GM12878 (cell line): ENCODE results near the gene GID8. TPM values are rescaled to one million over a fixed set of nuclear protein-coding genes. Genes with fewer than 3 reads are reported as not detected.

Experiments used
- ATAC-seq: fragments of 200-7000 bp; cut with Tn5 transposase; 3 replicates; pipeline ENCODE4 v1.9.1; 2020; ENCODE audit warnings: mild to moderate bottlenecking, moderate library complexity
- BruUV-seq: library from RNA; stranded (reverse); fragments of 400-500 nt; replicated peaks from 2 replicates; lab custom pipeline; 2021; lab: Mats Ljungman, UMichigan
- CTCF ChIA-PET: fragments of 300-600 bp; sonication (Branson Sonifier 250); formaldehyde crosslinking; extraction: SDS; loops from one replicate; lab custom pipeline; 2021; ENCODE audit warnings: inconsistent platforms; lab: Yijun Ruan, JAX
- POLR2A ChIA-PET: fragments of 350-600 bp; formaldehyde crosslinking; extraction: SDS; loops from one replicate; lab custom pipeline; 2021; ENCODE audit warnings: inconsistent platforms; lab: Charles Lee
- RAD21 ChIA-PET: fragments of 300-600 bp; sonication (Branson Sonifier 250); formaldehyde crosslinking; loops from one replicate; lab custom pipeline; 2023; ENCODE audit warnings: antibody characterized with exemption; ENCODE audit not compliant: unreplicated experiment; lab: Charles Lee
- SMC1A ChIA-PET: fragments of 300-600 bp; sonication (Branson Sonifier 250); formaldehyde crosslinking; loops from one replicate; lab custom pipeline; 2023; ENCODE audit not compliant: unreplicated experiment, uncharacterized antibody; lab: Charles Lee
- DNase-seq: peaks from one replicate; pipeline ENCODE4 v3.0.0-alpha.2; 2011; ENCODE audit warnings: low read depth, low spot score
- FAIRE-seq: peaks from 3 replicates; lab custom pipeline; 2011; peaks lifted over from hg19 to GRCh38; lab: Jason Lieb, UNC
- H2AFZ ChIP-seq: 2 replicates; pipeline ENCODE4 v1.6.0; 2011; ENCODE audit warnings: low read depth, low read length, control low read depth; ENCODE audit not compliant: control insufficient read depth
- H3K27ac ChIP-seq: 2 replicates; pipeline ENCODE4 v1.5.1; 2011; ENCODE audit warnings: control low read depth; ENCODE audit not compliant: control insufficient read depth, insufficient read depth
- H3K27me3 ChIP-seq, 2 experiments: replicated peaks in 1 of 2; 2 replicates each; pipeline versions ENCODE4 v1.6.0 to v1.6.1; 2011; ENCODE audit warnings: low read length in 1 of 2; ENCODE audit not compliant: control insufficient read depth in 2 of 2, insufficient read depth in 2 of 2
- H3K36me3 ChIP-seq, 2 experiments: 2 replicates each; pipeline ENCODE4 v1.5.1; 2011; ENCODE audit warnings: low read length in 1 of 2; ENCODE audit not compliant: control insufficient read depth in 2 of 2, insufficient read depth in 2 of 2
- H3K4me1 ChIP-seq: 2 replicates; pipeline ENCODE4 v1.6.1; 2011; ENCODE audit warnings: mild to moderate bottlenecking, low read length, moderate library complexity, mixed read lengths; ENCODE audit not compliant: control insufficient read depth, insufficient read depth
- H3K4me2 ChIP-seq: 2 replicates; pipeline ENCODE4 v1.6.0; 2011; ENCODE audit warnings: control low read depth; ENCODE audit not compliant: control insufficient read depth, insufficient read depth
- H3K4me3 ChIP-seq: fragments of 200-600 bp; sonication (generic); 2 replicates; pipeline ENCODE4 v1.5.1; 2016
- H3K79me2 ChIP-seq: 2 replicates; pipeline ENCODE4 v1.6.0; 2011; ENCODE audit warnings: low read length; ENCODE audit not compliant: control insufficient read depth, insufficient read depth
- H3K9ac ChIP-seq: 2 replicates; pipeline ENCODE4 v1.8.0; 2011; ENCODE audit warnings: low read length, control low read depth, mixed read lengths; ENCODE audit not compliant: control insufficient read depth, insufficient read depth
- H3K9me3 ChIP-seq: replicated peaks from 3 replicates; pipeline ENCODE4 v1.5.1; 2011; ENCODE audit warnings: mild to moderate bottlenecking, low read length; ENCODE audit not compliant: control insufficient read depth, insufficient read depth
- H4K20me1 ChIP-seq: 2 replicates; pipeline ENCODE4 v1.6.0; 2011; ENCODE audit not compliant: control insufficient read depth, insufficient read depth
- CHD4 ChIP-seq: fragments of 200-600 bp; sonication (generic); IDR thresholded peaks from 2 replicates; pipeline ENCODE4 v1.6.1; 2016; ENCODE audit warnings: mild to moderate bottlenecking
- PKNOX1 ChIP-seq: fragments of 450-650 bp; IDR thresholded peaks from 2 replicates; pipeline ENCODE4 v1.6.1; 2016; ENCODE audit warnings: mild to moderate bottlenecking
- POLR2A ChIP-seq: IDR thresholded peaks from 2 replicates; pipeline ENCODE4 v1.6.1; 2011; ENCODE audit warnings: low read depth, mild to moderate bottlenecking, low read length
- RELA ChIP-seq: fragments of 450-650 bp; IDR thresholded peaks from 2 replicates; pipeline ENCODE4 v1.8.0; 2014; ENCODE audit warnings: borderline replicate concordance; ENCODE audit not compliant: partially characterized antibody
- WGBS: methylation state at CpG from one replicate; pipeline ENCODE4 v1.1.6; 2016; ENCODE audit warnings: low lambda C conversion rate; ENCODE audit not compliant: insufficient replicate concordance, insufficient coverage; ENCODE audit errors: missing lambda C conversion rate; 5-methylcytosine and 5-hydroxymethylcytosine counted together
- in situ Hi-C: fragments of 300-500 bp; cut with MboI; formaldehyde crosslinking; loops from 9 replicates; pipeline ENCODE4 v1.14.3; 2018; ENCODE audit warnings: mixed read lengths
- intact Hi-C: fragments of 100-400 bp; cut with micrococcal nuclease; formaldehyde crosslinking; loops from one replicate; pipeline ENCODE4 v1.14.2; 2022; ENCODE audit not compliant: unreplicated experiment
- polyA plus RNA-seq, 11 experiments: library from polyadenylated mRNA; depleted of rRNA in 4 of 11; unstranded in 6 of 11; stranded (reverse) in 5 of 11; fragments of >200 nt; fragmentation: Nextera tagmentation in 4 of 11; fragmentation: Illumina TruSeq in 1 of 11; extraction: Ambion mirVana in 4 of 11; extraction: Trizol in 1 of 11; gene quantifications; 1 replicate in 1 of 11; 2 replicates in 10 of 11; pipeline versions ENCODE4 v1.2.1 to v1.2.3, GENCODE V29; 2011 to 2016; ENCODE audit warnings: inconsistent platforms in 2 of 11, missing spikeins in 2 of 11, low read depth in 1 of 11
- total RNA-seq, 4 experiments: library from RNA; depleted of rRNA in 3 of 4; stranded (reverse); fragments of >200 nt in 3 of 4; fragmentation: Illumina TruSeq in 1 of 4; extraction: Trizol in 1 of 4; gene quantifications; 2 replicates each; pipeline versions ENCODE4 v1.2.1 to v1.2.3, GENCODE V29; 2013 to 2021
- TF ChIP-seq, protein P1 (sequence below): IDR thresholded peaks from 2 replicates; pipeline ENCODE4 v1.6.1; 2012; ENCODE audit warnings: low read length, inconsistent platforms

The GID8 gene
- total and polyA plus RNA-seq, 10 of the 15 experiments (the other 5 are each of a cell fraction or from before 2014, with no cell fraction given) = 12.0 to 33.8 (median 22.2) TPM

DNA sequence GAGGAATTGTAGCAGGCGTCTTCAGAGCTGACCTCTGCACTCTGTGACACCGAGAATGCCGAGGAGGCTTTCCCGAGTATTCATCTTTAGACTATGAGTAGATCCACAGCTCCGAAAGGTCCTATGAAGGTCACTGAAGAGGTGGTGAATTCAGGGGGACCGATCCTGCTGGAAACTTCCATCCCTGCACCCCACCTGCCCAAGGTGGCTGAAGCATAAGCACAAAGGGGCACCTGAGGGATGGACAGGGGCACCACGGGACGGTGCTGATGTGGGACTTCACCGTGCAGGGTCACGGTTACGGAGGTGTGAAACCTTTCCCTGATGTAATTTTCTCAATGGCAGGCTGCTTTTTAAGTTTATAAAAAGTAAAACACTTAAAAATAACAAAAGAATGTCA, 36.1 kb upstream of the GID8 start:
- Histone ChIP-seq H3K79me2 (peaks cover 2% of the 10 kb centered on the region; the same call in 1 of the 2 replicates), H3K9ac (no peak overlapping the region), H3K27me3 (no peaks in the 10 kb centered on the region), H2AFZ (no peak overlapping the region)
- POLR2A ChIA-PET = interaction anchor here (0.5 to 1.5 kb wide), 6 partner anchors 12 to 109 kb away, joined by 3 to 7 read pairs (median 4); no protein-coding TSS in a partner anchor
- RAD21 ChIA-PET = interaction anchor here (1.0 to 4.4 kb wide), 7 partner anchors 14 to 107 kb away, joined by 3 to 21 read pairs (median 5); no protein-coding TSS in a partner anchor
- no peak for ATAC-seq
- CTCF ChIA-PET = interaction anchor here (0.8 to 8.2 kb wide), 12 partner anchors 15 to 110 kb away, joined by 3 to 92 read pairs (median 4); partner anchors contain the start of gene SLC17A9
- TF ChIP-seq PKNOX1 (no peak), POLR2A (peak; percentile 38; the same call in 1 of the 2 replicates), CHD4 (no peak), RELA (no peak)
- TF ChIP-seq, protein P1, sequence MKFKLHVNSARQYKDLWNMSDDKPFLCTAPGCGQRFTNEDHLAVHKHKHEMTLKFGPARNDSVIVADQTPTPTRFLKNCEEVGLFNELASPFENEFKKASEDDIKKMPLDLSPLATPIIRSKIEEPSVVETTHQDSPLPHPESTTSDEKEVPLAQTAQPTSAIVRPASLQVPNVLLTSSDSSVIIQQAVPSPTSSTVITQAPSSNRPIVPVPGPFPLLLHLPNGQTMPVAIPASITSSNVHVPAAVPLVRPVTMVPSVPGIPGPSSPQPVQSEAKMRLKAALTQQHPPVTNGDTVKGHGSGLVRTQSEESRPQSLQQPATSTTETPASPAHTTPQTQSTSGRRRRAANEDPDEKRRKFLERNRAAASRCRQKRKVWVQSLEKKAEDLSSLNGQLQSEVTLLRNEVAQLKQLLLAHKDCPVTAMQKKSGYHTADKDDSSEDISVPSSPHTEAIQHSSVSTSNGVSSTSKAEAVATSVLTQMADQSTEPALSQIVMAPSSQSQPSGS = no peak
- TF ChIP-seq, all 136 proteins: peak for 1
- in situ Hi-C loops = no loop called here
- Histone ChIP-seq H3K4me3 (no peak overlapping the region), H4K20me1 (peaks cover 3% of the 10 kb centered on the region; the same call in 1 of the 2 replicates), H3K27ac (no peak overlapping the region), H3K4me2 (no peak overlapping the region), H3K9me3 (no peaks in the 10 kb centered on the region), H3K4me1 (peaks cover 25% of the 10 kb centered on the region), H3K36me3 (peaks cover 28 to 41% of the 10 kb centered on the region in 2 experiments)
- no peak for DNase-seq
- SMC1A ChIA-PET = interaction anchor here (0.7 to 3.8 kb wide), 10 partner anchors 10 to 644 kb away, joined by 3 to 20 read pairs (median 6); no protein-coding TSS in a partner anchor
- intact Hi-C loops = loop anchor here (2.0 to 5.0 kb wide), 4 partner anchors 17 to 107 kb away; partner anchors contain the start of gene SLC17A9
- FAIRE-seq = no peak
- 97% methylated on average over 11 of the region's 11 CpGs for WGBS
- TSS peak; percentile 23 for BruUV-seq
